ENCODE measurements around the gene PSPC1.
"Not testable (repeated sequence)": the region's sequence is repeated elsewhere in the genome, so short reads cannot be mapped to it uniquely, and the experiment has no call there.

The PSPC1 gene

GRCh38 chr13:19782727-19783682, at the start of gene PSPC1:
Gene PSPC1 (minus strand): TSS chr13:19782945. CDS start chr13:19782757, 188 bp downstream.
- peak; percentile 94 for DNase-seq

- no peak for DNase-seq
Measured at GRCh38 chr13:19822673-19823072, 39.9 kb upstream of the PSPC1 start.

- peak; percentile 3 for DNase-seq
Measured at GRCh38 chr13:19818223-19818842, 35.6 kb upstream of the PSPC1 start.

GRCh38 chr13:19817510-19818158, 34.9 kb upstream of the PSPC1 start:
- no peak for DNase-seq

- DNase-seq, result no peak
Measured at GRCh38 chr13:19817106-19817505, 34.4 kb upstream of the PSPC1 start.

- DNase-seq, result not testable (repeated sequence)
Measured at GRCh38 chr13:19815842-19816241, 33.1 kb upstream of the PSPC1 start.

- no peak for DNase-seq
Measured at GRCh38 chr13:19810996-19811881, 28.5 kb upstream of the PSPC1 start.

- DNase-seq, result no peak
Measured at GRCh38 chr13:19810151-19810550, 27.4 kb upstream of the PSPC1 start.

GRCh38 chr13:19805765-19806164, 23.0 kb upstream of the PSPC1 start:
- no peak for DNase-seq

GRCh38 chr13:19795956-19796355, 13.2 kb upstream of the PSPC1 start:
- no peak for DNase-seq

GRCh38 chr13:19794631-19795030, 11.9 kb upstream of the PSPC1 start:
- DNase-seq, result no peak

GRCh38 chr13:19791953-19792537, 9.3 kb upstream of the PSPC1 start:
- DNase-seq, result no peak

- peak; percentile 43 for DNase-seq
Measured at GRCh38 chr13:19782049-19782726, 557 bp downstream of the PSPC1 start.

- DNase-seq, result no peak
Measured at GRCh38 chr13:19781526-19781925, 1.2 kb downstream of the PSPC1 start.

- not testable (repeated sequence) for DNase-seq
Measured at GRCh38 chr13:19780753-19781418, 1.9 kb downstream of the PSPC1 start.

GRCh38 chr13:19772306-19772705, 10.4 kb downstream of the PSPC1 start:
- no peak for DNase-seq

- DNase-seq, result no peak
Measured at GRCh38 chr13:19769854-19770253, 12.9 kb downstream of the PSPC1 start.

GRCh38 chr13:19767966-19768365, 14.8 kb downstream of the PSPC1 start:
- no peak for DNase-seq

GRCh38 chr13:19766591-19766990, 16.2 kb downstream of the PSPC1 start:
- DNase-seq, result no peak

GRCh38 chr13:19764237-19764636, 18.5 kb downstream of the PSPC1 start:
- DNase-seq, result no peak

GRCh38 chr13:19763618-19764017, 19.1 kb downstream of the PSPC1 start:
- DNase-seq, result no peak
